Smooth muscle cell (in vitro differentiated cells): ENCODE data around the gene PRLHR. TPM values are rescaled to one million over a fixed set of nuclear protein-coding genes. Genes with fewer than 3 reads are reported as not detected.
"Not testable (repeated sequence)": the region's sequence is repeated elsewhere in the genome, so short reads cannot be mapped to it uniquely, and the experiment has no call there.

ENCODE experiments used
- DNase-seq: peaks from one replicate; lab custom pipeline; 2025; ENCODE audit not compliant: unreplicated experiment; lab: John Stamatoyannopoulos, UW
- H2AFZ ChIP-seq: fragments of 200-600 bp; sonication (generic); 2 replicates; pipeline ENCODE4 v1.6.0; 2016; ENCODE audit warnings: antibody characterized with exemption, low read depth, mild to moderate bottlenecking
- H3F3A ChIP-seq: fragments of 200-600 bp; sonication (generic); 2 replicates; pipeline ENCODE4 v1.6.0; 2017; ENCODE audit warnings: antibody characterized with exemption, low read depth
- H3K27ac ChIP-seq: fragments of 200-600 bp; sonication (generic); 2 replicates; pipeline ENCODE4 v1.5.1; 2016; ENCODE audit warnings: low read depth, mild to moderate bottlenecking
- H3K27me3 ChIP-seq: fragments of 200-600 bp; sonication (generic); 2 replicates; pipeline ENCODE4 v1.6.1; 2016; ENCODE audit warnings: low read depth, mild to moderate bottlenecking
- H3K36me3 ChIP-seq: fragments of 200-600 bp; sonication (generic); 2 replicates; pipeline ENCODE4 v1.5.1; 2016; ENCODE audit warnings: low read depth
- H3K4me1 ChIP-seq: fragments of 200-600 bp; sonication (generic); 2 replicates; pipeline ENCODE4 v1.5.1; 2016; ENCODE audit warnings: low read depth
- H3K4me2 ChIP-seq: fragments of 200-600 bp; sonication (generic); 2 replicates; pipeline ENCODE4 v1.6.0; 2016; ENCODE audit warnings: mild to moderate bottlenecking
- H3K4me3 ChIP-seq: fragments of 200-600 bp; sonication (generic); 2 replicates; pipeline ENCODE4 v1.5.1; 2016; ENCODE audit warnings: mild to moderate bottlenecking
- H3K79me2 ChIP-seq: fragments of 200-600 bp; sonication (generic); 2 replicates; pipeline ENCODE4 v1.6.0; 2016; ENCODE audit warnings: low read depth, mild to moderate bottlenecking
- H3K9ac ChIP-seq: fragments of 200-600 bp; sonication (generic); 2 replicates; pipeline ENCODE4 v1.6.0; 2016; ENCODE audit warnings: low read depth
- H3K9me3 ChIP-seq: fragments of 200-600 bp; sonication (generic); replicated peaks from 2 replicates; pipeline ENCODE4 v1.5.1; 2016; ENCODE audit warnings: low read depth
- H4K20me1 ChIP-seq: fragments of 200-600 bp; sonication (generic); 2 replicates; pipeline ENCODE4 v1.6.0; 2016; ENCODE audit warnings: low read depth
- WGBS: methylation state at CpG from one replicate; pipeline ENCODE4 v1.1.7; 2016; ENCODE audit warnings: low lambda C conversion rate; 5-methylcytosine and 5-hydroxymethylcytosine counted together
- polyA plus RNA-seq: library from polyadenylated mRNA; unstranded; fragments of >200 nt; fragmentation: Nextera tagmentation; extraction: Ambion mirVana; gene quantifications from 2 replicates; pipeline ENCODE4 v1.2.1, GENCODE V29; 2016
- total RNA-seq: library from RNA; depleted of rRNA; stranded (reverse); fragments of >200 nt; gene quantifications from 2 replicates; pipeline ENCODE4 v1.2.3, GENCODE V29; 2014
- TF ChIP-seq, protein P1 (sequence below): fragments of 200-600 bp; sonication (generic); IDR thresholded peaks from 2 replicates; pipeline ENCODE4 v1.5.1; 2017; ENCODE audit warnings: borderline replicate concordance, mild to moderate bottlenecking, antibody characterized with exemption; ENCODE audit not compliant: insufficient read depth, poor library complexity, severe bottlenecking

The PRLHR gene
- total and polyA plus RNA-seq, 2 experiments from 2014 or later = not detected

DNA sequence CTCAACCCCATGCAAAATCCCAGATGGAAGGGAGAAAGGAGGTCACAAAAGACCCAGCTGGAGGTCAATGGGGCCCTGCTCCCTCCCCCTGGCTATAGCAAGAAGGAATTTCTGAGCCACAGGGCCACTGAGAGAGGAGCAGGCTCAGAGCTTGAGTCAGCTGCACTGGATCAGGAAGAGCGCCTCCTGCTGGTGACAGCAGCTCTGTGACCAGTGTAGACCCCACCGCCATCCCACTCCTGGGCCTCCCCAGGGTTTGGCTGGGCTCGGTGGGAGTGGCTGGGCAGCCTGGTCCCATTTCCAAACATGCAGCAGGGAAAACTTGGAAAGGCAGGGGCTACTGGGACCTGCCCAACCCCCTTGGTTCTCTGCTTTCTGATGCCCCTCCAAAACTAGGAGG is 31.5 kb upstream of the PRLHR start:
- TF ChIP-seq, protein P1, sequence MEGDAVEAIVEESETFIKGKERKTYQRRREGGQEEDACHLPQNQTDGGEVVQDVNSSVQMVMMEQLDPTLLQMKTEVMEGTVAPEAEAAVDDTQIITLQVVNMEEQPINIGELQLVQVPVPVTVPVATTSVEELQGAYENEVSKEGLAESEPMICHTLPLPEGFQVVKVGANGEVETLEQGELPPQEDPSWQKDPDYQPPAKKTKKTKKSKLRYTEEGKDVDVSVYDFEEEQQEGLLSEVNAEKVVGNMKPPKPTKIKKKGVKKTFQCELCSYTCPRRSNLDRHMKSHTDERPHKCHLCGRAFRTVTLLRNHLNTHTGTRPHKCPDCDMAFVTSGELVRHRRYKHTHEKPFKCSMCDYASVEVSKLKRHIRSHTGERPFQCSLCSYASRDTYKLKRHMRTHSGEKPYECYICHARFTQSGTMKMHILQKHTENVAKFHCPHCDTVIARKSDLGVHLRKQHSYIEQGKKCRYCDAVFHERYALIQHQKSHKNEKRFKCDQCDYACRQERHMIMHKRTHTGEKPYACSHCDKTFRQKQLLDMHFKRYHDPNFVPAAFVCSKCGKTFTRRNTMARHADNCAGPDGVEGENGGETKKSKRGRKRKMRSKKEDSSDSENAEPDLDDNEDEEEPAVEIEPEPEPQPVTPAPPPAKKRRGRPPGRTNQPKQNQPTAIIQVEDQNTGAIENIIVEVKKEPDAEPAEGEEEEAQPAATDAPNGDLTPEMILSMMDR = peak; percentile 23
- Histone ChIP-seq H3F3A (no peaks in the 10 kb centered on the region), H4K20me1 (no peaks in the 10 kb centered on the region), H3K4me3 (no peak overlapping the region), H3K4me1 (no peaks in the 10 kb centered on the region), H3K9ac (no peak overlapping the region), H3K27me3 (peaks cover 42% of the 10 kb centered on the region), H3K79me2 (no peaks in the 10 kb centered on the region), H3K9me3 (no peaks in the 10 kb centered on the region), H3K36me3 (no peaks in the 10 kb centered on the region), H3K27ac (no peak overlapping the region), H2AFZ (no peak overlapping the region), H3K4me2 (no peak overlapping the region)
- no peak for DNase-seq
- 78% methylated on average over 3 of the region's 3 CpGs for WGBS

DNA sequence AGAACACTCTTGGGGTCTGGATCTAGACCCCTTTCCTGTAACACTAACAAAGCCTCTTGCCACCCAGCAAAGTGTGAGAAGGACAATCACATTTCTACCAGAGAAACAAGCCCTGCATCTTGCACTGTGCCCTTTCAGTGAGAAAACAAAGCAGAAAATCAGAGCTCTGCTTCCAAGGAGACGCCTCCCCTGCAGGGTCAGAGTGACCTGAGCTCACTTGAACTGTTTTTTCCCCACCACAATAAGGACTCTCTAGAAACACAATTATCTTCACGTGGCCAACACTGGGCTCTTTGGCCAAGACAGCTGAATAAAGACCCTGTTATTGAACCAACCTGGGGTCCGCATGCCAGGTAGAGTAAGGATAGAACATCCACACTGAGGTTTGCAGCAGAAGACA is 30.1 kb upstream of the PRLHR start:
- 79% methylated on average over 3 of the region's 3 CpGs for WGBS
- no peaks in the 10 kb centered on the region for H3F3A ChIP-seq

DNA sequence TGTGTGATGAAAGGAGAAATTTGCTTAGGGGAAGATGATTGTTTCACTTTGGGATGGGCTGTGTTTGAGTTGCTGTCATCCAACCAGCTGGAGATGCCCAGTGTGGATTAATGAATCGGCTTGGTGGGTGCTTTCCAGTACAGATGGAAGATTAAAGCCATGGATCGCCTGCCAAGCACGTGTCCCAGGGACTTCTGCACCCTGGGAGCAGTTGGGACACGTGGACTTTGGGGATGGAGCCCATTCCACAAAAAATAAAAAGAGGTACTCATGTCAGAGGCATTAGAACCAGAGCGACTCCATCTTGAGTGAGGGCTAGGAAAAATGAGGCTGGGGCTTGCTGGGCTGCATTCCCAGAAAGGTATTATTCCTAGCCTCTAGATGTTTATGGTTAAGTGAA is 29.3 kb upstream of the PRLHR start:
- TF ChIP-seq, protein P1 = no peak
- Histone ChIP-seq H3K9me3 (no peaks in the 10 kb centered on the region), H3K79me2 (no peaks in the 10 kb centered on the region), H3K4me2 (no peak overlapping the region), H3K27me3 (peaks cover 33% of the 10 kb centered on the region), H3F3A (no peaks in the 10 kb centered on the region), H4K20me1 (no peaks in the 10 kb centered on the region), H3K27ac (no peak overlapping the region), H3K9ac (no peak overlapping the region), H3K36me3 (no peaks in the 10 kb centered on the region), H3K4me3 (no peak overlapping the region), H3K4me1 (no peaks in the 10 kb centered on the region), H2AFZ (no peak overlapping the region)
- DNase-seq = no peak
- 78% methylated on average over 5 of the region's 5 CpGs for WGBS

More for the DNA sequence above, 30.1 kb upstream of the PRLHR start:
- Histone ChIP-seq H3K4me1 (no peaks in the 10 kb centered on the region), H3K36me3 (no peaks in the 10 kb centered on the region), H4K20me1 (no peaks in the 10 kb centered on the region), H3K4me2 (no peak overlapping the region), H3K9ac (no peak overlapping the region), H3K27ac (no peak overlapping the region), H3K79me2 (no peaks in the 10 kb centered on the region), H3K4me3 (no peak overlapping the region), H3K9me3 (no peaks in the 10 kb centered on the region), H2AFZ (no peak overlapping the region), H3K27me3 (peaks cover 40% of the 10 kb centered on the region)
- TF ChIP-seq, protein P1 = no peak
- no peak for DNase-seq

- WGBS = 56% methylated on average over 7 of the region's 7 CpGs
- Histone ChIP-seq H3K27me3 (peaks cover 23% of the 10 kb centered on the region), H3K4me3 (no peak overlapping the region), H3F3A (no peaks in the 10 kb centered on the region), H4K20me1 (no peaks in the 10 kb centered on the region), H3K9ac (no peak overlapping the region), H3K27ac (no peak overlapping the region), H3K79me2 (no peaks in the 10 kb centered on the region), H3K4me2 (no peak overlapping the region), H2AFZ (no peak overlapping the region), H3K4me1 (no peaks in the 10 kb centered on the region), H3K9me3 (no peaks in the 10 kb centered on the region), H3K36me3 (no peaks in the 10 kb centered on the region)
- TF ChIP-seq, protein P1 = no peak
- DNase-seq = no peak
Observed at GRCh38 chr10:118621304-118621942, 26.0 kb upstream of the PRLHR start.

DNA sequence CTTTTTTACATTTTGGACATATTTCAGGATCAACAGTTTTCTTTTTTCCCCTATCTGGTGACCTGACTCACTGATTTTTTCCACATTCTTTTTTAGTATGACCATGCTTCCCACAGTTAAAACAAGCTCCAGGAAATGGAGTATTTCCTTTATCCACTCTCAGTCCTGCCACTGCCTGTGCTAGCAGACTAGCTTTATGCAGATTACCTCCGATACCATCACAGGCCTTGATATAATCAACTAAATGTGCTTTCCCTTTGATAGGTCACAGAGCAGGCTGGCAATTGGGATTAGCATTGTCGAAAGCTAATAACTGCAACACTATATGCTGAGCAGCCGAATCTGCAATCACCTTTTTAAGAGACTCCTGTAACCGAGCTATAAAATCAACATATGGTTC is 18.4 kb upstream of the PRLHR start:
- not testable (repeated sequence) for H4K20me1 ChIP-seq, DNase-seq, H2AFZ ChIP-seq, H3K4me1 ChIP-seq, H3K27ac ChIP-seq, H3K9me3 ChIP-seq, H3K36me3 ChIP-seq, H3K27me3 ChIP-seq, H3K79me2 ChIP-seq, H3K4me3 ChIP-seq, H3F3A ChIP-seq, H3K4me2 ChIP-seq, H3K9ac ChIP-seq
- 60% methylated on average over 4 of the region's 4 CpGs for WGBS
